ENCODE data around the gene INCENP.
"Not testable (repeated sequence)": the region's sequence is repeated elsewhere in the genome, so short reads cannot be mapped to it uniquely, and the experiment has no call there.

INCENP gene

DNA sequence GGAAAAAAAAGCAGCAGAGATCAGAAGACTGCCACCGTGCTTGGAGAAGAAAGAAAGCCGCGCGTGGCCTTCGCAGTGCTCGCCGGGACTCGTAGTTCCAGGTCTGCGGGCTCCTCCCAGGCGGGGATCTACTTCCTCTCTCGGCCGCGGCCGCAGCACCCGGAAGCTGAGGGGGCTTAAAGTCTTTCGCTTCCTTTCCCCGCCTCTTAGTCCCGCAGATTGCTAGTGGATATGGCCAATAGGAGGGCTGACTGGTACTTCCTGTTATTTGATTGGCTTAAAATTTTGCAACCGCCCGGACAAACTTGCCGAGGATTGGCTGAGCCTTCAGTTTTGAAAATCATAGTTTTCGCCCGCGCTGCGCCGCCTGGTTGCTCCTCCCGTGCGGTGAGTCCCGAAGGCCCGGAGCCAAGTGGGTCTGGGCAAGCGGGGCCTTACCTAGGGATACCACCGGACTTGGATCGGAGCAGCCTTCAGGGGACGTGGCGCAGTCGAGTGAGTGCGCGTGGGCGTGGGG lies at the start of gene INCENP:
Gene INCENP (plus strand): TSS at position 343 of the 517 bp plus-strand sequence. CDS start 4,151 bp downstream, outside the sequence.
- peak; percentile 99 for DNase-seq

- no peak for DNase-seq
Measured at GRCh38 chr11:62075438-62075837, 48.4 kb upstream of the INCENP start.

DNA sequence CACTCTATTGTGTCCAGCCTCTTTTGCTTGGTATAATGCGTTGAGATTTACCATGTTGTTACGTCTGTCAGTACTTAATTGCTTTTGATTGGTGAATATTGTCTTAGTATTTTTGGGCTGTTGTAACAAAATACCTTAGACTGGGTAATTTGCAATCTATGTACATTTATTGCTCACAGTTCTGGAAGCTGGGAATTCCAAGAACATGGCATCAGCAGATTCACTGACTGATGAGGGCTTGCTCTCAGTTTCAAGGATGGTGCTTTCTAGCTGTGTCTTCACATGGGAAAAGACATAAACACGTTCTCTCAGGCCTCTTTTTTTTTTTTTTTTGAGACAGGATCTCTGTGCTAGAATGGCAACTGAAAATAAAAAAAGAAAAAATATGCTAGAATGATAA lies 46.7 kb upstream of the INCENP start:
- DNase-seq = no peak

DNA sequence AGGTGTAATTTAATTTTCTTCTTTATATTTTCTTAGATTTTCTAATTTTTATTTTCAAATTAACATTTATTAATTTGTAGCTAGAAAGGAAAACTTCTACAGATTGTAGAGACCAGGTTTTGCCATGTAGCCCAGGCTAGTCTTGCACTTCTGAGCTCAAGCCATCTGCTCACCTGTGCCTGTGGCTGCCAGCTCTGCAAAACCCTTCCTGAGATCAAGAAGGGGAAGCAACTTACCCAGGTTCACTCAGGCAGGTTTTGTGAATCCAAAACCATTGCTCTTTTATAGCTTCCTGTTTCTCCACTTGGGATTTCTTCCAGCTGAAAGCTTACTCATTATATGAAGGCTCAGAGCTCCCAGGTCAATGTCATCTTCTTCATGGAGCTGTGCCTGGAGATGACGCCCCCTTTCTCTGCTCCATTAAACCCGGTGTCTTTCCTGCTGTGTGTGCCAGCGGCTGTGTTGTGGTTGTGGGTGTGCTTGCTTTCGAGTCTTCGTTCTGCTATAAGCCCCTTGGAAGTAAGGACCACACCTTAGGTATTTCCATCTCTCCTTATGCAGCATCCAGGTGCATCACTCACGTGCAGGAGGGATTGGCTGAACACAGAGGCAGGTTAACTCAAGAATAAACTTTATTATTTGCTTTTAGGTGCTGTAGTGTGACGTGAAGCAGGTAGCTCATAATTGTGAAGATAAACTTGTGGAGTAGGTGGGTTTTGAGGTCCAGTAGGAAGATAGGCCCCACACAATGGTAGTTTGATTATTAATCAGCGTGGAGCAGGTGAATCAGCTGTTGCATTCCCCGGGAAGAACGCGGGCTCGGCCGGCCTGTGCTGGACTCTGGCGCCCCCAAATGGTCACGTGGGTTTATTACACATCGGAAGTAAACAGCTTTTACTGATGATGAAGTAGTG lies 42.2 kb upstream of the INCENP start:
- peak; percentile 74 for DNase-seq

DNA sequence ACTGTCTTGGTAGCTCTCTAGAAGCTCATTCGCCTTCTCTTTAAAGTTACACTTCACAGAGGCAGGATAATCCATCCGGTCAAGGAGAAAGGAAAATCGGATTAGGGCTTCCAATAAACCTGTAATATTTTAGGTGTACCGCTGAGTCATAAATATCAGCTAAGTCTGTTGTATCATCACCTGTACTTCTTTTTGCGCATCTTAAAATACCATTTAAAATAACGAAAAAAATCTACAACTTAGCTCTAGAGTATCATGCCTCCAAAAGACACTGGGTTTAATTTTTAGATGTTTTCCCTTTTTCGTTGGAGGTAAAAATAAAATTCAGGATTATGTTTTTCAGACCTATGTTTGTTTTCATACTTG lies 41.5 kb upstream of the INCENP start:
- DNase-seq = no peak

- DNase-seq = not testable (repeated sequence)
Measured at GRCh38 chr11:62084801-62085200, 39.0 kb upstream of the INCENP start.

DNA sequence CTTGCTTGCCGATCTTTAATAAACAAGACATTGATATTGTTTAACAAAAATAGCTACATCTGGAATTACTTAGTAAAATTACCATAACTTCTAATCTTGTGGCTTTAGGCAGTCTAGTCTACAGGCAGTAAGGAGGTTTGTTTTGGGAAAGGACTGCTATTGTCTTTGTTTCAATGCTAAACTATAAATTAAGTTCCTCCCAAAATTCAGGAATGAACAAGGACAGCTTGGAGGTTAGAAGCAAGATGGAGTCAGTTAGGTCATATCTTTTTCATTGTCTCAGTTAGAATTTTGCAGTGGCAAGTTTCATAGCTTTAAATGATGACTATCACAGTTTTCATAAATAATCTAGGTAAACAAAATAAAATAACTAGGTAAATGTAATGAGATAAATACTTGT lies 36.1 kb upstream of the INCENP start:
- no peak for DNase-seq

GRCh38 chr11:62088331-62088933 lies 35.4 kb upstream of the INCENP start:
- DNase-seq = no peak

GRCh38 chr11:62103141-62103540 lies 20.7 kb upstream of the INCENP start:
- DNase-seq = no peak

- no peak for DNase-seq
Measured at GRCh38 chr11:62103986-62104385, 19.8 kb upstream of the INCENP start.

- DNase-seq = no peak
Measured at GRCh38 chr11:62104816-62105653, 18.8 kb upstream of the INCENP start.

GRCh38 chr11:62105667-62106191 lies 18.1 kb upstream of the INCENP start:
- no peak for DNase-seq

DNA sequence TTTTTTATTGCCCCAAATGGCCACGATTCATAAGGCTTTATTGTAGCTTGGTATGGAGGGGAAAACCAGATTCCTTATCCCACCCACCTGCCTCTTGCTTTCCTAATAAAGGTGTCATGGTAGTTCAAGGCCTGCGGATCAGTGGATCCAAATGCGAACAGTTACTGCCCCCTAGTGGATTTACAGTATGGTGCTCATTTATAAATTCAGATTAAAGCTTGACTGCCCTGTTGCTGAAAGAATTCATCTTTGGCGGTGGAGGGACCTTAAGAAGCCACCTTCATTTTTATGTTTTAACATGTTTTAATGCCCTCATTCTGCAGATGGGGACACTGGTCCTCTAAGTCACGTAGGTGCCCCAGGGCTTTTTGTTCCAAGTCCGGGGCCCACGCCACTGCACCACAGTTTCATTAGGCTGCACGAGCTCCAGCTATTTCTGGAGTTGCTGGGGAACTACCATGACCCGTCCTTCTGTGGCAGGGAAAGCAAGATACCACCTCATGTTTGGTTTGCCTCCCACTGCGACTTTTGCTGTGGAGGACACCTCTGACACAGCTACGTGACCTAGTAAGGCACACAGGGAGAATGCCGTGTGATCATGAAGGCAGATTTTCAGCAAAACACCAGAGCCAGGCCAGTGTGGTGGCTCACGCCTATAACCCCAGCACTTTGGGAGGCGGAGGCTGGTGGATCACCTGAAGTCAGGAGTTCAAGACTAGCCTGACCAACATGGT lies 15.6 kb upstream of the INCENP start:
- peak; percentile 72 for DNase-seq

- DNase-seq = no peak
Measured at GRCh38 chr11:62108971-62109404, 14.8 kb upstream of the INCENP start.

DNA sequence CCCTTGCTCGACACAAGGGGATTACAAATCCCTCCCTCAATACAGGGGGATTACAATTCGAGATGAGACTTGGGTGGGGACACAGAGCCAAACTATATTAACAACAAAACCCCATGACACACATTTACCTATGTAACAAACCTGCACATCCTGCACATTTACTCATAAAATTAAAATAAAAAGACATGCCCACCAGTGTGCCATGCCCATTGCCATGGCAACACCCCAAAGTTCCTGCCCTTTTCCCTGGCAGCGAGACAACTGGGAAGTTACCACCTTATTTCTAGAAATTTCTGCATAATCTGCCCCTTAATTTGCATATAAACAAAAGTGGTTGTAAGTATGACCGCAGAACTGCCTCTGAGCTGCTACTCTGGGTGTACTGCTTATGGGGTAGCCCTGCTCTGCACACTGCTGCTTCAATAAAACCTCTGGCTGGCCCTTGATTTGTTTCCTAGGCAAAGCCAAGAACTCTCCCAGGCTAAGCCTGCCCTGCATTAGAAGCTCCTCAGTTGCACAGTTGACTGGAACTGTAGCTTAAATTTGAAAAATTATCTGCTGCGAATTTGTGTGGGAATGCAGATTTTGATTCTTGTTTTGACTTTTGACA lies 8.6 kb upstream of the INCENP start:
- no peak for DNase-seq

DNA sequence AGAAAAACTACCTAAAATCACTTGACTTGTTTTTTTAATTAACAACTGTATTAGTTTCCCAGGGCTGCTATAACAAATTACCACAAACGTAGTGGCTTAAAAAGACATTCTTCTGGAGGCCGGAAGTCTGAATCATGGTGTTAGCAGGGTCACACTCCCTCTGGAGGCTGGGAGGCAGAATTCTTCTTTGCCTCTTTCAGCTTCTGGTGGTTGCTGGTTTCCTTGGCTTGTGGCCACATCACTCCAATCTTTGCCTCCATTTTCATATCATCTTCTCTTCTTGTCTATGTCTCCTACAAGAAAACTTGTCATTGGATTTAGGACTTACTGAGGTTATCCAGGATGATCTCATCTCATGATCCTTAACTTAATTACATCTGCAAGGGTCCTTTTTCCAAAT lies 7.4 kb upstream of the INCENP start:
- no peak for DNase-seq

DNA sequence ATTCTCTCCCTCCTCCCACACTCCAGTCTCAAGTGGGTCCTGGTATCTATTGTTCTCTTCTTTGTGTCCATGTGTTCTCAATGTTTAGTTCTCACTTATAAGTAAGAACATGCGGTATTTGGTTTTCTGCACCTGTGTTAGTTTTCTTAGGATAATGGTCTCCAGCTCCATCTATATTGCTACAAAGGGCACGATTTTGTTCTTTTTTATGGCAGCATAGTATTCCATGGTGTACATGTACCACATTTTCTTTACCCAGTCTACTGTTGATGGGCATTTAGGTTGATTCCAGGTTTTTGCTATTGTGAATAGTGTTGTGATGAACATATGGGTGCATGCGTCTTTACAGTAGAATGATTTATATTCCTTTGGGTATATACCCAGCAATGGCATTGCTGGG lies 4.2 kb upstream of the INCENP start:
- no peak for DNase-seq

DNA sequence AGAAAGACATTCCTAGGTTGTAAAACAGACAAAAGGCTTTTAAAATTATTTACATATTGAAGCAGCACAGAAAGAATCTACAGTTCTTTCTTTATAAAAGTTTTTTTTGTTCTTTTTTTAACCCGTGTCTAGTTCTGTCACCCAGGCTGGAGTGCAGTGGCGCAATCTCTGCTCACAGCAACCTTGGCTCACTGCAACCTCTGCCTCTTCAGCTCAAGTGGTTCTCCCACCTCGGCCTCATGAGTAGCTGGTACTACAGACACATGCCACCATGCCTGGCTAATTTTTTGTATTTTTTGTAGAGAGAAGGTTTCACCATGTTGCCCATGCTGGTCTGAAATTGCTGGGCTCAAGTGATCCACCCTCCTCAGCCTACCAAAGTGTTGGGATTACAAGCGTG lies 3.8 kb upstream of the INCENP start:
- no peak for DNase-seq

DNA sequence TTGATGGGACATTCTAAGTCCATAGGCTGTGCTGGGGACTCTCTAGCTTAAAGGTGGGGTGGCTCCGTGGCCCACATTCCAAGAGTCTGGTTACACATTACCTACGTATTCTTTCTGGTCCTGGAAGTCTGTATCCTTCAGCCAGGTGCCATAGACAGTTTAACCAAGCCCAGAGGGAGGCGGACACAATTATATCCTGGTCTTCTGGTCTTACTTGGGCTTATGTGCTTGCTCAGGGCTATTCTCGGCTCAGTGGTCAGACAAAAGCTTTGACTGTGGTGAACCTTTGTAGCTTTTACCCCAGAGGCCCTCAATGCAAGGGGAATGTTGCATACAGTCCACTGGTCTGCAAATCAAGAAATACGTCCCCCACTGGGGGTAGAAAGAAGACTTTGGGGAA lies 3.4 kb upstream of the INCENP start:
- no peak for DNase-seq

GRCh38 chr11:62122076-62122475 lies 1.7 kb upstream of the INCENP start:
- no peak for DNase-seq

- DNase-seq = no peak
Measured at GRCh38 chr11:62124186-62125113, 639 bp downstream of the INCENP start.

Measured in NCI-H345 (cell line).